ENCODE measurements around the gene DUSP5.

The DUSP5 gene

DNA sequence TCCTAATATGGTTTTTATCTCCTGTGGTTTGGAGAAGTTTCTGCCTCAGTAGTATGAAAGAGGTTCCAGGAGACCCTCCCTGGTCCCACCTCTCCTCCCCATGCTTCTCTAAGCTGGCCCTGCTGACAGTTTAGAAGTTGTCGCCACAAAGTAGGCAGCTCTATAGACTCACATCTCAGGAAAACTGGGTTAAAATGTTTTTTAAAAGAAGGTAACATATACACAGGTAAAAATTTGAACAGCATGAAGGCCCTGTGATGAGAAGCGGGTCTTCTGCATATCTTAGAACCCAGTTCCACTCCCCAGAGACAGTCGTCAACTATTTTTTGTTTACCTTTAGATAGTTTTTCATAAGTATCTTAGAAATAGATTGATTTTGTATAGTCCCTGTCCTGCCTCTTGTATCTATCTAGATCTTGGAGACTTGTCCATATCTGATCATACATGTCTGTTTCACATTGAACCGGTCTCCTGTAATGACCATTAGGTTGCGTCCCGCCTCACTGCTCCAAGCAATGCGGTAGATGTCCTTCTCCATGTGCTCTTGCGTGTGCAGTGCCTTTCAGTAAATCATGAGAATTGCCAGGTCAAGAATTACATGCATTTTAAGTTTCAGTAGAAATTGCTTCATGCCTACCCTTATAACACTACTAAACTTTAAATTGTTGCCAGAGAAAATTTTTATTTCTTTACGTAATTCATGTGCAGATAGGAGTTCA is 2.2 kb downstream of the DUSP5 start:
- H3K4me3 ChIP-seq (ENCODE audit: low read depth, low read length): peak overlapping the region; percentile 60

DNA sequence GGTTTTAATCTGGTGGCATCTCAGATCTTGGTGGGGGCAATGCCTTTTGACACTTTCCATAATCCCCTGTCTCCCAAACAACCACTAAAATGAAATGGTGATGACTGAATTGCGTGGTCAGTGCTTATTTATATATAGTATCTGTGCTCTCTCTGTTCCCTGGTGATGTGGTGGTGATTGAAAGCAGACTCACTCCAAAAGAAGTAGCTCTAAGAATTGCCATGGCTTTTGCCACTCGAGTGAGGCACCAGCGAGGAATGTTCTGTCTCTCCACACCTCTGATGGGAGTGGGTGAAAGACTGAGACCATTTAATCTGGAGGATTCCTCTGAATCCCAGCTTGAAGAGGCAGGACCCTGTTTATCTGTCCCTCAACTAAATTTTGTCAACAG is 2.8 kb downstream of the DUSP5 start:
- H3K4me3 ChIP-seq (ENCODE audit: low read depth, low read length): no peak overlapping the region

DNA sequence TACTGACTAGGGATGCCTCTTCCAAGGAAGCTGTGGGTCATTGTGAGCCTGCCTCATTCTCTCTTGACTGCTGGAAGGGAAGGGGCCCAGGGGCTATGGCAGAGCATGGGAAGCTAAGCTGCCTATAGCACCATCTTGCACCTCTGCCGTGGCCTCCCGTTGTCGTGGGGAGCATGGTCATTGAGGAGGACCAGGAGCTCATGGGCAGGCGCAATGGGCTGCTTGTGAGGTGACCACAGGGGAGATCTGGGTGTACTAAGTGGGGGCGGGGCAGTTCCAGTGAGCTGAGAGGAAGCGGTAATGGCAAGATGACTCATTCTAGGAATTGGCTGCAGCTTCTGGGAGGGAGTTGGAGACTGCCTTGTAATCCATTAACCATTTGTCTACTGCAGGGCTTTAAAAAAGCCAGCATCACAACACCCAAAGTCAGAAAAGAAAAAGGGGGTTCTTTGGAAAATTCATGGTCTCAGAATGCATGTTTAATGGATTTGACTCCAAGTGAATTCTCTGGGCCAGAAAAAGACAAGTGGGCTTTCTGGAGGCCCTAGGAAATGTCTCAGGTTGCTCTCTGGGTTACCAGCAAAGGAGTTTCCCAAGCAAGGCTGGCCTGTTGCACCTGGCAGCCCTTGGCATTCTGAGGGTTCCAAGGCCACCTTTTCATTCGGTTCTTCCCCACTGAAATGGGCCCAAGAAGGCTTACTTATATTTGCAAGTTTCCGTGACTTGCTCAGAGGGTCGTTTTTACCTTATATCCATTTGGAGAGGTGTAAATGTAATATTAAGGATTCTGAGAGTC is 3.6 kb downstream of the DUSP5 start:
- H3K4me3 ChIP-seq (ENCODE audit: low read depth, low read length): no peak overlapping the region

DNA sequence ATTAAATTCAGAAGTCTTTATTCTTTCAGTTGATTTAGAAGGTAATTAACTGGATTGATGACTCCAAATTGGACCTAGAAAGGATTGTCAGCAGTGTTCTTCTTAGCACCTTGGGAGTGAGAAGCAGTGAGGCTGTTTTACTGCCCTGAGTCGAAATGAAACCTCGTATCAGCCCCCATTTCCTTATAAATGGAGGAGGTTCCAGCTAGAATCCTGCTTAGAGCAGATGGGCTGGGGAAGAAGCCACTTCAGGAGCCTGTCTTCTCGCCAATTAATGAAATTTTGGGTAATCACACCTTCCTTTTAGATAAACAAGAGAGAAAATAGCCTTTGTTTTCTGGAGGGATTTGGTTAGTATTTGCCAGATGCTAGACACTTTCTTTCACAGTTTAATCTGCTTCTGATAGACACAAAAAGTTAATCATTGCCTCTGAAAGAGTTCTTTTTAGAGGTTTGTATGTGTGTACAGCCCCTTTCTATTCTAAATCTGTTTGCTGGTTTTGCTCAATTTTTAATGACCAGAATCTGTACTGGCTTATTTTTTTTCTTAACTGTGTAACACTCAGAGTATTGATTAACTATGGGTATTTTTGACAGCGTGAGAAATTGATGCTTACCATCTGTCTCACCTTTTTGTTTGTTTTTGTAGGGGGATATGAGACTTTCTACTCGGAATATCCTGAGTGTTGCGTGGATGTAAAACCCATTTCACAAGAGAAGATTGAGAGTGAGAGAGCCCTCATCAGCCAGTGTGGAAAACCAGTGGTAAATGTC is 4.6 kb downstream of the DUSP5 start:
- no peak overlapping the region for H3K4me3 ChIP-seq (ENCODE audit: low read depth, low read length)

DNA sequence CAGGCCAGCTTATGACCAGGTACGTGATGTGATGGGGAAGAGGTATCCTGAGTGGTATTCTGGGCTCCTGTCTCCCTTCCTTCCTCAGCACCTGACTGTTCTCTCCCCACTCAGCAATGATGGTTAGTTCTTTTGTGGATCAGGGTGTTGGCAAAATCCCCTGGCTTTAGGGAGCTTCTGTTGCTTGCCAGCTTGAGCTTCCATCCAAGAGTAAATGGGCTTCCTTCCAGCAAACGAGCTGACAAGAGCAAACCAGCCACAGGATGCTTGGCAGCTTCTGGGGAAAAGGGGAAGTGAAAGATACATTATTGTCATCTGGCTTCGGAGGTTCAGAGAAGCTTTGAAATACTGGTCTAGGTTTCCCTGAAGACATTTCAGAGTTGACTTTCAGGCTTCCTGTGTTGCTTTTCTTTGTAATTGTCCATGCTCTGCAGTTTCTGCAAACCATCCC is 5.2 kb downstream of the DUSP5 start:
- H3K4me3 ChIP-seq (ENCODE audit: low read depth, low read length): no peak overlapping the region

DNA sequence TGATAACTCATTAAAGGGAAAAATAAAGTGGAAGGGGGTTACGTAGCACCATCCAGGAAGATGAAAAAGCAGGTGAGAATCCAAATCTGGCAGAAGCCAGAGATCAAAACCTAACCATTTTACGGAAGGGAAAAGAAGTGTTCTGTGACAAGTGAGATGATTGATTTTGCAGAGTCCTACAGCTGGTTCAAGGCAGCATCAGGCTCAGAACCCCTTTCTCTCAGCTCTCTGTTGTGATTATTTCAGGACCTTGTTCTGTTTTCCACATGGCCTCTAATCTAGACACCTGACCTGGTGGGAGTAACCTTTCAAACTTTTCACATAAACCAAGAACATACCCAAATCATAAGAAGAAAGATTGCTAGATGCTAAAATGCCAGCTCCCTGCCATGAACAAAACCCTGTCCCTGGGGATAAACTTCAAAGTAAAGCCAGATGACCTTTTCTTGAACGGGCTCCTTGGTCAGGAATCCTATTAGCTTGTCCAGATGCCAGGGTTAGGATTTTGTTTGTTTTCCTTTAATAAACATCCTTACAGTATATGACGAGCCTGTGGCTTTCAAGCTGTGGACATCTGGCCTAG is 5.9 kb downstream of the DUSP5 start:
- no peak overlapping the region for H3K4me3 ChIP-seq (ENCODE audit: low read depth, low read length)

DNA sequence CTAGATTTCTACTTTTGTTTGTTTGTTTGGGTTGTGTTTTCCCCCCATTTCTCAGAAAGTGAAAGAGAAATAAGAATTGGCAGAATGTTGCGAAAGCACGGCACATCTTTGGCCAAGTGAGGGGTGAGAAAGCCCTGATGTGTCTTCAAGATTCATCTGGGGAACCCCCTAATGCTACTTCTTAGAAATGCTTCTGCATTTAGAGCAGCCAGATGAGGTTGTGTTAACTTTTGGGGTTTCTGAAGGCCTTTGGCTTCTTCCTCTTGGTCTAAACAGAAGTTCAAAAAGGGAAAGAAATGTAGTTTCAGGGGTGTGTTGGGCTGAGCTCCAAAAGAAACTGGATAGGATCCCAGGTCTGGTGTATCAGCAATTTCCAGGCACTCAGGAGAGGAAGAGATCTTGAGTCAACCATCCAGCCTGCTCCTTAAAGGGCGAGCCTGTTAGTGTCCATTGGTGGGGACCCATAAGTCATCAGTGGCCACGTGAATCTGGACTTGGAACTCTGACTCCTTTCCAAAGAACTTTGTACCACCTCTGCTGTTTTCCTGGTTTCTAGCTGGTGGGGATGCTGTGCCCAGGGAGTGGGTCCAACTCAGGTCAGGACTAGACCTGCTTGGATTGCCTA is 6.5 kb downstream of the DUSP5 start:
- no peak overlapping the region for H3K4me3 ChIP-seq (ENCODE audit: low read depth, low read length)

DNA sequence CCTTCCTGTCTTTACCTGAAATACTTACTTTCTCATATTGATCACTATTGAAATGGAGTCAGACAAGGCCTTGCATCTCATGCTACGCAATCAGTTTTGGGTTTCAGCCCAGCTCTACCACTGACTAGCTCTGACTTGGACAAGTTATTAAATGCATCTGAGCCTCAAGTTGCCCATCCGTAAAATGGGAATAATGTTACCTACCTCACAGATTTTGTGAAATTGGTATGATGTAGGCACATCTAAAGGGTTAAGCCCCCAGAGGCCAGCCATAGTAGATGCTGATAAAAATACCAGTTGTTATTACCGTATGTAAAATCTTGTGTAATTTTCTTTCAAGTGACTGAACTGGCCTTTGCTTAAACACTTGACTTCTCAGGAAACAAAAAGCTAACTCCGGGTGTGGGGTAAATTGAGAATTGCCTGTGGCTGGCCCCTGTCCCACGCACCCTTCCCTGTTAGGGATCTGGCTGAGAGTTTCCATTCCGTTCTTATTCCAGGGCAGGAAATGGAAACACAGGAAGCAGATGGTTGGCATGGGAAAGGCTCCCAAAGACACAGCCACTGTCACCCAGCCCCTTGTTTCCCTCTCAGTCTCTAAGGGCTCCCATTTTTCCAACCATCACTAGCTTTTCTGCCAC is 7.5 kb downstream of the DUSP5 start:
- H3K4me3 ChIP-seq (ENCODE audit: low read depth, low read length): no peak overlapping the region

DNA sequence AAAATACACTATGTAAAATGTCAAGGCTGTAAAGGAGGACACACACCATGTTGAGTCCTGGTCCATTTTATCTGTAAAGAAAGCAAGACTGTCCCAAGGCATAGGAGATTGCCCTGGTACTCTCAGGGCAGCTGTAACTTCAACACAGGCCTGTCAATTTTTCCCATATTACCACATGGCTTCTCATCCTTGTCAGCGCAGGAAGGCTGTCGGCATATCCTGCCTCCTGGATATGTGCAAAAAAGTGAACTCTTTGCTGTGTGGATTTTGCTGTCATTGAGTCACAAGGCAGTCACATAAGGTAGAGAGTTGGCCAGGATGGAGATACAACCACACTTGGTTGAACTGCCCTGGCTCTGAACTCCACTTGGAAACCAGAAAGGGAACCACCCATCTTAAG is 8.7 kb downstream of the DUSP5 start:
- H3K4me3 ChIP-seq (ENCODE audit: low read depth, low read length): no peak overlapping the region

DNA sequence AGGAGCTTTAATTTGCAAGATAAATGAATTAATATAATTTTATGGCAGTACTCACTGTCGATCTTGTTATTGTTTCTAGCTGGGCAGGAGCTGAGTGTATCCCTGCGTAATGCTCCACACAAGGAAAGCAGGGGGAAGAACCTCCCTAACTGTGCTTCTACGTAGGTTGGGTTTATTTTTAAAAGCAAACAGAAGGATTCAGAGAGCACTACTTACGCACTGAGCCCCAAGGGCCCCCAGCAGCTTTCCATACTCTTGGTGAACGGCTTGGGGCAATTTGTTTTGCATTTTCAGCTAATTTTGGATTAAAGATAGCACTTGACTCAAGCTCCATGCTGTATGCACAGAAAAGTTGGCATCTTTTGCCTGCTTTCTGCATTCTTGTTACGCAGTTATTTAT is 9.6 kb downstream of the DUSP5 start:
- no peak overlapping the region for H3K4me3 ChIP-seq (ENCODE audit: low read depth, low read length)

DNA sequence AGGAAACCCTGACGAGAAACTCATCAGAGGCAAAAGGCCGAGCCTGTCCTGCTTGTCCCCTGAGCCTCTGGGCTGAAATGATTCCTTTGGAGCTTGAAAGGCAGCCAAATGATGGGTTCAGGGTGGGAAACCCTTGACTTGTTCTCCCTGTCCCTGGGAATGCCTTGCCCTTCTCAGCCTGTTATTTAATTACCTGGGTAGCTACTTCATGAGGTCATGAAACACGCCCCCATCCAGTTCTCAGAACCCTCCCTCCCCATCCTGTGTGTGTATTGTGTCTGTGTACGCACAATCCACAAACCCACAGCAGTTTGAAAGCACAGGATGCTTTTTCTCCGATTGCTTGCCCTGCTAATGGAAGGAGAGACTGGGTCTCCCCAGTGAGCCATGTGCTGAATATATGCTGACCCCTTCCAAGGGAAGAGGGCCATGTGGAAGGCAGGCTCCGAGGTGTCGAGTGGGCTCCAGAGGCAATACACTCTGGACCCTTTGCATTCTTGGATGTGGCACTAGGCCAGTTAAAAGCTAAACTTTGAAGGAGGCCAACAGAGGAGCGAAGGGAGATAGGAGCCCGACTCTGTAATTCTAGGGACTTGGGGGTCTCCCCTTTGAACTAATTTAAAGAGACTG is 10.6 kb downstream of the DUSP5 start:
- H3K4me3 ChIP-seq (ENCODE audit: low read depth, low read length): no peak overlapping the region

DNA sequence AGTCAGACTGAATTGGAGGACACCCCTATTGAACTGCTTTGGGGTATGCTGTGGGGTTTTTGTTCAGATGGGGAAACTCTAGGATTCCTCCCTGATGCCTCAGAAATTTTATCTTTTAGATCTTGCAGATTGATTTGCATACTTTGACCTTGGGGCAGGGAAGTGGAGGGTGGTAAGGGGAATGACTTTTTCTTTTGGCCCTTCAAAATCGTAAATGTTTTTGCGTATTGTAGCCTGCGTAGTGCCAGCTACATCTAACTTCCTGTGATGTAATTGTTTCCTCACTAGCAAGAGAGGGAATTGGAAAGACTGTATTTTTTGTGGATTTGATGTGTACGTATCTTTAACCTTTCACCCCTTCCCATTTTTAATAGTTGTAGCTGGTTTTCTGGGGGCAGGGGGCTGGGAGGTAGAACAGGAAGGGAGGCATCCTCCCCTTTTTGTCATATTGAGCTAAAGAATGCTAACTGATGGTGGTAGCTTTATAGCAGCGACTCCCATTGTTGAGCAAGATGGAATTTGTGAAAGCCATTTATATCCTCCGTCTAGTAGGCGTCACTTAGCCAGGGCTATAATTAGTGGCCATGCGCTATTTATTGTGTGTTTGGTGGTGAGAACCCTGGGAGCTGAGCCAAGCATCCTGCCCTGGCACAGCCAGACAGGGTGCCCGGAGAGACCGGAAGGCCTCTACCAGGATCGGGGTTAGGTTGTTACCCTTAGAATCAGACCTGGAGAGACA is 11.3 kb downstream of the DUSP5 start:
- no peak overlapping the region for H3K4me3 ChIP-seq (ENCODE audit: low read depth, low read length)

DNA sequence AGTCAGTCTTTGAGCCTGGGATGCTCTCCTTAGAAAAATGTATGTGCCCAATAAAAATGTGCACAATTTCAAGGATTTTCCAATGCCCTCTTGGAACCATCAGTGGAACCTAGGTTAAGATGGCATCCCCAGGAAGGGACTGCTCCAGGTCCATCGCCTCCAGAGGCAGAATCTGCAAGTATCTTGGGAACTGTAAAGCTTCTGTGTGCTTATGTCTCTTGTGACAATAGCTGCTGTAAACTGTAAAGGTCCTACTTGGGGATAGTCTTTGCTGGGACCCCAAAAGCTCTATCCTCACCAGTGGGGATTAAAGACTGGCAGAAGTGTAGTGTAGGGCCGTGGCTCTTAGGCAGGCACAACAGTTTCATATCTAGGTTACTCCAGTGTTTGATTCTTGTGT is 11.9 kb downstream of the DUSP5 start:
- no peak overlapping the region for H3K4me3 ChIP-seq (ENCODE audit: low read depth, low read length)

DNA sequence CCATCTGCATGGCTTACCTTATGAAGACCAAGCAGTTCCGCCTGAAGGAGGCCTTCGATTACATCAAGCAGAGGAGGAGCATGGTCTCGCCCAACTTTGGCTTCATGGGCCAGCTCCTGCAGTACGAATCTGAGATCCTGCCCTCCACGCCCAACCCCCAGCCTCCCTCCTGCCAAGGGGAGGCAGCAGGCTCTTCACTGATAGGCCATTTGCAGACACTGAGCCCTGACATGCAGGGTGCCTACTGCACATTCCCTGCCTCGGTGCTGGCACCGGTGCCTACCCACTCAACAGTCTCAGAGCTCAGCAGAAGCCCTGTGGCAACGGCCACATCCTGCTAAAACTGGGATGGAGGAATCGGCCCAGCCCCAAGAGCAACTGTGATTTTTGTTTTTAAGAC is 12.4 kb downstream of the DUSP5 start:
- no peak overlapping the region for H3K4me3 ChIP-seq (ENCODE audit: low read depth, low read length)

DNA sequence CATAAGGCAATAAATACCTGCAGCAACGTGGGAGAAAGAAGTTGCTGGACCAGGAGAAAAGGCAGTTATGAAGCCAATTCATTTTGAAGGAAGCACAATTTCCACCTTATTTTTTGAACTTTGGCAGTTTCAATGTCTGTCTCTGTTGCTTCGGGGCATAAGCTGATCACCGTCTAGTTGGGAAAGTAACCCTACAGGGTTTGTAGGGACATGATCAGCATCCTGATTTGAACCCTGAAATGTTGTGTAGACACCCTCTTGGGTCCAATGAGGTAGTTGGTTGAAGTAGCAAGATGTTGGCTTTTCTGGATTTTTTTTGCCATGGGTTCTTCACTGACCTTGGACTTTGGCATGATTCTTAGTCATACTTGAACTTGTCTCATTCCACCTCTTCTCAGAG is 13.0 kb downstream of the DUSP5 start:
- H3K4me3 ChIP-seq (ENCODE audit: low read depth, low read length): no peak overlapping the region

DNA sequence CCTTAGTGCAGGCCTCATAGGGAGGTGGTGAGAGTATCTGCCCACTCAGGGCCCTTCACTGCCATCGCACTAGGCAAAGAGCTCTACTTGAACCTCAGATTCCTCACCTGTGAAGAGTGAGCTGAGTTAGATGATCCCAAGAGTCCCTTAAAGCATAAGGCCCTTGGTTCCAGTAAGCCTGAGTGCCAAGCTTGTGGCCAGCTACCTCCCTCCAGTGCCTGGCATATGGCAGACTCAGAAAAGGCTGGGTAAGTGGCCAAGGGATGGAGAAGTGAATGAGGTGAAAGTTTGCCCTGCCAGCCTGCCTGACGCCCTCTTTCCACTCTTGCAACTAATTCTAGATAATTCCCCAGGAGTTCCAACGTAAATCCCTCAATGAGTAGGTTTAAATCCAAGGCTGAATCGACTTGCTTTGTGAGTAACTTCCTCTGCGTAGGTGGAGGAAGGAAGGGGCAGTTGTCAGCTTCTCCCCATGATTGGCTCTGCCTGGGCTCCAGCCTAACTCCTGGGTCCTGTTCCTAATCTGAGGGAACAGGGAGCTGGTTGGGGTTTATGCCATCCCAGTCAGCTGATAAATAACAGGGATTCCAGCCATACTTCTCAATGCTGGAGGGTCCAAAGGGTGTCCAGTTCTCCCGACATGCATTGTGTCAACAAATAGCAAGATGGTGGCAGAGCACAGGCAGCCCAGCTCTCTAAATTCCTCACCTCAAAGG is 14.2 kb downstream of the DUSP5 start:
- H3K4me3 ChIP-seq (ENCODE audit: low read depth, low read length): no peak overlapping the region

DNA sequence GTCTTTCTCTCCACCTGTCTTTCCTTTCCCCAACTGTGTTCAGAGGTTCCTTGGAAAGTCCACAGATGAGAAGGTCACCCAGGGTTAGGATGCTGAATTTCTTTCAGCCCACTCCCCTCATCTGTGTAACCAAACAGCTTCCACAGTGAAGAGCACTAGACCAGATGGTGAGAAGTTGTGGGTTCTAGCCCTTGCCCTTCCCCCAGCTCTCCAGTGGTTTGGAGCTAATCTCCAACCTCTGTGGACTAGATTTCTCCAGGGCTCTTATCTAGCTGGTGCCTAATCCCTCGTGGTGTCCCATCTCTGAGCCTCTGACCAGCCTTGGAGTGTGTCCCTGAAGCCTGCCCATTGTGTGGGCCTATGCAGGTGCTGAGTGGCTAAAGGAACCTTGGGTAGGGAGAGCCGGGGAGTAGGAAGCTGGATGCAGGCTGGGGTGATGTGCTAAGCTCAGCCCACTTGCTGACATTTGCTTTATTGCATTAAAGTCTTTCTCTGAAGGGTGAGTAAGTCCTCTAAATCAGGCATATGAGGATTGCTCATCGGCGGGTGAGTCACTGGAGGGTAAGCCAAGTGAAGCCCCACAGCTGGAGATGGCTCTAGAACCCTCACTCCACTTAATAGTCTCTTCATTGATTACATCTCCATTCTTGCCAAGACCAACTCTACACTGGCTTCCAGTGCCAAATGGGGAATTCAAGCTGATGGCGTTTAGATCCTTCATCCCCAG is 14.9 kb downstream of the DUSP5 start:
- H3K4me3 ChIP-seq (ENCODE audit: low read depth, low read length): no peak overlapping the region

DNA sequence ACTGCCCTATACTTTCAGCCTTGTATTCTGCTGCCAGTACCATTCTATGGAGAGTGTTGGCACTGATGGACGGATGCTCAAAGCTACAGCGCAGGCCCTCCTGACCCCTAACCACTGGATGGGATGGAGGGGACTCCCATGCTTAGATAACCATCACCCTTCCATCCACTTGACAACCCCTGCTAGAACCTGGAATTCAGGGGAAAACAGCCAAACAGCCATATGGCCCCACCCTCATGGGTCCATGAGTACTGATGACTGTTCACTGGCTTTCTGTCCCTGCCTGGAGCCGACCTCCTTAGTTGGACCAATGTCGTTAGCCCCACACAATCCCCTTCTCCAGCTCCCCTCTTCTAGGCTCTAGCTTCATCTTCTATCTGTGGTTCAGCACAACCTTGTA is 16.2 kb downstream of the DUSP5 start:
- H3K4me3 ChIP-seq (ENCODE audit: low read depth, low read length): no peak overlapping the region
